GM19372 (cell line): ENCODE measurements around the gene LZTFL1.

Source experiments
- ATAC-seq: cut with Tn5 transposase; IDR thresholded peaks from one replicate; pipeline ENCODE4 v1.9.1; 2021; ENCODE audit warnings: mild to moderate bottlenecking, low read depth, moderate library complexity; ENCODE audit not compliant: unreplicated experiment

LZTFL1 gene

DNA sequence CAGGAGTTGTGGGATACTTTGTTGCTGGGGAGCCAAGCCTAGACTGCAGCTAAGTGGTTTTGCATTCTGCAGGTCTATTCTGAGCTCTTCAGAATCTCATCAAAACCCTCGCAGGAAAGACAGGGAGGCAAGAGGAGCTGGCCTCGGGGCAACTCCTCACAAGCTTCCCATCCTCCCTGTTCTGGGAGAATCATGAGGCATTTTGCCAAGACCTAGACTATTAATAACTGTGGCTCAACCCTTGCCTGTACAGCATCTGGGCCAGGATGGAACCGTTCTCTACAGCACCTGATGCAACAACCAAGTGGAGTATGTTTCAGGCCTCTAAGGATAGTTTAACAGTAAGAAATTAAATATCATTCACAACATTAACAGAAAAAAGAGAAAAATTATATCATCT is 25.4 kb downstream of the LZTFL1 start:
- ATAC-seq, result no peak

DNA sequence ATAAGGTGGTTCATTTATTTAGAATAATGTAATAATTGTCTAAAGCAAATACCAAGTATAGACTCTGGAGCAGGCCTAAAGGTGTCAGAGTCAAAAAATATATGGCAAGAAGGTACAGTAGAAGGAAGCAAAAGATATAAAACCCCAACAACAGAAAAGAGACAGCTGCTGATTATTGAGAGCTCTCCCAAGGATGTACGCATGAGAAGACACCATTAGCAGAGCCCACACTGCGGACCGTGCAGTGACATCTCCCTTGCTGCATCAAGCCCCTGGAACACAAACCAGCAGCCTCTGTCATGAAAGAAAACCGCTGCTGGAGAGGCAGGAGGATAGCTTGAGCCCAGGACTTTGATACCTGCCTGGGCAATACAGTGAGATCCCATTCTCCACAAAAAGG is 27.6 kb downstream of the LZTFL1 start:
- no peak for ATAC-seq

DNA sequence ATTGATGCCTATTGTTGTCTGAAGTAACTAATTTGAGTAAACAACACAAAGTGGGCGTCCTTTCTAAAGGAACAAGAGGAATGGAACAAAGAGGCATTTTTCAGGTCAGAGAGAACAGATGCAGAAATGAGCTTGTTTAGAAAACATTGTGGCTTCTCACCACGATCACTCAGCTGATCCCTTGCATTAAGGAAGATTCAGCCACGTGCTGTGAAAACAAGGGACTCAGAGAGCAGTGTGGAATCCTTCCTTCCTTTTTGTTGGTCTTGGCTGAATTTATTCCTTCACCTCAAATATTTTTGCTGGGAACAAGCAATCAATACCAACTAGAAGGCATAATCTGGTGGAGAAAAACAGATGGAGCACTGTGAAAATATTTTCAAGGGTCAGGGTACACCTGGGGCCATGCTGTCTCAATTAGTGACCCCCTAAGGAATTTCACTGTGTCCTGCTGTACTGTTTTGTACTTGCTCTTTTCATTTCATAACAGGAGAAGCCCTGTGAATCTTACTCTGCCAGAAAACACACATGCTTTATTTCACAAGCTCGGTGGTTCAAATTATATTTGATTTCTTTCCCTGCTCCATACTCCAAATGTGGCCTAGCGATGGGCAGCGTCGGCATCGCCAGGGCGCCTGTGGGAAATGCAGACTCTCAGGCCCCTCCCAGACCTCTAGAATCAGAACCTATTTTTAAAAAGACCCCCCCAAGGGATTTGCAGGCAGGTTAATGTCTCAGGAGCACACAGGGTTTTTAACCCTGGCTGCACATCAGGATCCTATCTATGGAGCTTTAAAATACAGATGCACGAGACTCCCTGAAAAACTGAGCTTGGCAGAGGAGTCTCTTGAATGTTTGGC is 34.0 kb downstream of the LZTFL1 start:
- ATAC-seq, result no peak

DNA sequence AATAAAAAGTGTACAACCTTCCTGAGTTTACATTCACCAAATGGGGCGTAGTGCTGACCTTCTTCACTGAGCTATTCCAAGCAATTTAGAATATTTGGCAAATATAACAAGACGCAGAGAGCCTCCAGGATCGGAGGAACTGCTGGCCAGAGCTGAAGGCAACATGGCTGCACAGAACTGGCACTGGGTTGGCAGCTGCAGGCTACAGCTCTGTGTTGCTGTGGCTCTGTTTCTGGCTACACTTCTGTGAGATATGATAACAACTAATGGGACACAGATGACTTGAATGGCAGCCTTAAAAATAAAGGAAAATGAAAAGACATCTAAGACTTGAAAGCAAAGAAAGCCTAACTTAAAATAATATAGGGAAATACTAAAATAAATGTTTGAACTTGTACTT is 34.8 kb downstream of the LZTFL1 start:
- ATAC-seq, result no peak

DNA sequence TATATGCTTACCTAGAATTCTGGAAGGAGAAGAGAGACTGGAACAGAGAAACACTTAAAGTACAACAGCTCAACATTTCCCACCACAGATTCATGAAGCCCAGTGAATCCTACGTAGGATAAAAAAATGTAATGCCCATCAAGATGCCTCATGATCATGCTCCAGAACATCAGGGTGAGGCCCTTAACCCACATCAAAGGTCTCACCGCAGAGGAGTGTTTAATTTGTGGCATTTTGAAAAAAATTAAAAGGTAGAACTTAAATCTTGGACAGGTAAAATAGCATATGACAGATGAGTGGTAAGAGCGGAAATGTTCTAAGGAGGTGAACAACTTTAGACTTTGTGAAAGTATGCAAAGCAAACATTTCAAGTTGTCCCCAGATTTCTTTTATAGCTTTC is 35.8 kb downstream of the LZTFL1 start:
- no peak for ATAC-seq

DNA sequence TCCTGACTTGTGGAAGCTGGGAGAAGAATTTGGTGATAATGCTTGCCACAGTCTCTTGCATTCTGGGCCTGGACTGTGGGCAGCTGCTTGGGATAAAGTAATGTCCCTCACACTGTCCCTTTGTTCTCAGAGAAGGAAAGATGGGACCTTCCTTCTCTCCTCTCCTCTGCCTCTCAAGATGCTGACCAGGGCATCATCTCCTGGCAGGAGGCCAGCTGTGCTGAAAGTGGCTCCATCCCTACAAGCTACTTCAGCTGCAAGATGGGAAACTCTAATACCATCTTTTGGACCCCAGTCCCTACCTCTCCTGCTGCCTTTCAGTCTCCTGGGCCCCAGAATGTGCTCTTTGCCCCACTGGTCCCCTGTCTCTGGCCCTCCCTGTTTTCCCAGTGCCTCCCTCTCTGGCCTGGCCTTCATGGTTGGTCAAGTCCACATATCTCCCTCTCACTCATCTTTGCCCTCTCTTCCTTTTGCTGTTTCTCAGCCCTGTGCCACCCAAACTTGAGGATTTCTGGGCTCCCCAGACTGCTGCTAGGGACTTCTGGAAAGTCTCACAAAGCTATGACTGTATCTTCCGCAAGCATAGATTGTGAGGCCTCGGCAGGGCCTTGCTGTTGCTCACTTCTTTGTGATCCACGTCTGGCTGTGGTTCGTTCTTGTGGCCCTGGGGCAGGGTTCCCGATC is 38.5 kb downstream of the LZTFL1 start:
- no peak for ATAC-seq

DNA sequence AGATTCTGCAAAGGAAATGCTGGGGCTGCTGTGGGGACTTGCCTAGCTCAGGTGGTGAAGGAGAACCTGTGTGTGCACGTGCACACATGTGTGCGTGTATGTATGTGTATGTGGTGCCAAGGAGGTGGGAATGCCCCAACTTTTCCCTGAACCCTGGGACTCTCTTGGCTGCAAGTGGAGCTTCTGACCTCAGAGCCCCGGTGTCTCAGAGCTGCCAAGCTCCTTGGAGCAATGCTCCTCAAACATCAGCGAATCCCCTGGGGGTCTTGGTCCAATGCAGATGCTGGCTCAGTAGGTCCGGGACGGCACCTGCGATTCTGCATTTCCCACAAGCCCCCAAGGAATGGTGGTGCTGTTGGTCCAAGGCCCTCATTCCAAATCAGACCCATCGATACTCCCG is 39.8 kb downstream of the LZTFL1 start:
- no peak for ATAC-seq

DNA sequence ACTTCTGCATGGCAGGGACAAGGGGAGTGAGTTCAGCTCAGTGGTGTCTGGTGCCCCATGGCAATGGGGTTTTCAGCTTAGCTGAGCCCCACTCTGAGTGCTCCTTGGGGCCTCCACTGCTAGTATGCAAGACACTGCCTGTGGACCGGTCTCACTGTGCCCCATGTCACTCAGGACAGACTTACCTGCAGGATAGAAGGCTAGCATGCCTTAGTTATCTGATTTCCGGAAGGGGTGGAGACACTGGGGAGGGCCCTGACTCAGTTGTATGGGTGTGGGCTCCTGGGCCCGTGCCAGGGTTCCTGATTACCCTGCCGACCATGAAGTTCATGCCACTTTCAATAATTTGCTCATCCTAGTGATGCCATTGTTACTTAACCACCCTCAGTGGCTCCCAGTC is 41.3 kb downstream of the LZTFL1 start:
- ATAC-seq, result no peak

DNA sequence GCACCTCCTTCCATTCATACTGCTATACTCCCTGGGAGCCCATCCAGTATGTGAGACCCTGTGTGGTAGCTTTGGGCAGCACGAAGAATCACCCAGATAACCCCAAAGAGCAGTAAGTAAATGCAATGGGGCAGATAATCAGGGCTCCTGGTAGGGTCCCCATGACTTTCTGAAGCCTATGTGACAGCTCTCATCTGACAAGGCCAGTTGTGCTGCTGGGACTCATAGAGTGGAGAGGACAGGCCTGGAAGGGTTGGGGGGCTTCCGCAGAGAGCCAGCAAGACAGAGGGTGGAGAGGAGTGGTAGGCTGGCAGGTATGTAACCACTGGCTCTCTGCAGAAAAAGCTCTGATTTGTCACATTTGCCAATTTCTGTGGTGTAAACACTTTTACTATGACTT is 42.3 kb downstream of the LZTFL1 start:
- no peak for ATAC-seq

DNA sequence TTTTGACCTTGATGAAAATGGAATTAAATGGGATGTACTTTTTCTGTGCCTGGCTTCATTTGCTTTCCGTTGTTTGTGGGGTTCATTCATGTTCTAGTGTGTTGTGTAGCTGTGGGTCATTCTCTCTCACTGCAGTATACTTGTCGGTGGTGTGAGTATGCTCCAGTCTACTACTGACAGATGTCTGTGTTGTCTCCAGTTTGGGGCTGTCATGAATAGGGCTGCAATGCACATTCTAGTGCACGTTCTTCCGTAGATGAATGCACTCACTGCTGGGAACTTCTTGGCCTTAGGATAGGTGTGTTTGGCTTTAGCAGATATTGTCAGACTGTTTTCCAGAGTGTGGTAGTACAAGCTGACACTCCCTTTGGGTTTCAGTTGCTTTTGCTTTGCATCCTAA is 43.9 kb downstream of the LZTFL1 start:
- no peak for ATAC-seq

DNA sequence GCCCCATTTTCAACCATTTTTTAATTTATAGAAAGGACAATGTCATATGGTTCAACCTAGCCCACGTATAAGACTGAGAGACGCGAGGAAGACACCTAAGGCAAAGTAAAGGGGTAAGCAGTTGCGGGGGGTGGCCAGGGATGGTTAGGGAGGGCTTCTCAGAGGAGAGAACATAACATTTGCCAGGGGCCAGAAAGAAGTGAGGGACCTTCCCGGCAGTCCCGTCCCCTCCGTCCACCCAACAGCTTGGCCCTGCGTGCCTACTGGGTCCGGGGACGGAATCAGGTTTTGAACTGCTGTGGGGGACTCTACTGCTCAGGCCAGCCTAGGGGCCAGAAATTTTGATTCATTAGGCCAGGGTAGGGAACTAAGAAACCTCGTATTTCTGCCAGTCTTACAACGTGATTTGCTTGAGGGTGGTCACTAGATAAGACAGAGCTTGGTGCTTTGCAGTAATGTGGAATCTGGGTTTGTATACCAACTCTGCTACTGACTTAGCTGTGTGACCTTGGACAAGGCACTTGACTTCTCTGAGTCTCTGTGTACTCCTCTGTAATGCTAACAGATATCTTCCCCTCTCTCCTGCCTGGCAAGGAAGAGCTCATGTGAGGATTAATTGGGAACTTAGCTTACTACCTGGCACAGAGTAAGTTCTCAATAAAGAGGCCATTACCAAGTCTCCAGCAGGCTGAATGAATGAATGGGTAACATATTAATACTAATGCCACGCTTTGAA is 44.8 kb downstream of the LZTFL1 start:
- ATAC-seq, result no peak

DNA sequence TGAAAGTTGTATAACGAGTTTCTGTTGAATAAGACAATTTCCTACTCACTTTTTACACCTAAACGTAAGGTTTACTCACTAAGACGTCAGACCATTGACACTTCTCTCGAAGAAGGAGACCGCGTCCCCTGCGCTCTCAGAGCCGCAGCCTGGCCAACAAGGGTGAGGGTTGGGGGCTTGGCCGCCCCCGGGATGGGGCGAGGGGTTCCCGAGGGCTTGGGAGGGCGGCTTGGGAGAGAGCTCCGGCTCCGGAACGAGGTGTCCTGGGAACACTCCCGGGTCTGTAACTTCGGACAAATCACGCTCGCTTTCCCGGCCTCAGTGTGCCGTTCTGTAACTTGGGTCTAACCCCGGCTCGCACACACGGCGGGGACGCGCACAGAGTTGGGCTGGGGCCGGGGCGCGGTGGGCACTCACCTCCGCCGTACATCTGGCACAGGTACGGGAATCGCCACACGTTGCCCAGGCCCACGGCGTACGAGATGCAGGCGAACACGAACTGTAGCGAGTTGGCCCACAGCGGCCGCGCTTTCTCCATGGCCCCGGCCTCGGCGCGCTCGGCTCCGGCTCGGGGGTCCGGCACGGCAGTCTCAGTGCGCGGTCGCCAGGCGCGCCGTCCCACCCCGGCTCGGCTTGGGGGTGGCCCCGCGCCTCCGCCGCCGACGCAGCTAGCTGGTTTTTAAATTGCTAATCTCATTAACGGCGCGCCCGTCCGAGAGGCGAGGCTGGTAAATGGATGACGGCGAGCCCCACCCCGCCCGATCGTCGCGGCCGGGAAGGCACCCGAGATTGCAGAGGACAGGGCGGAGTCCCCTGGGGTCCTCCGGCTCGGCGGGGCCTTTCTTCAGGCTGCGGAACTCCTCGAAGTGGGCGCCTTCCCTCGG is 45.8 kb downstream of the LZTFL1 start, which contains the start of gene SLC6A20:
SLC6A20 (minus strand) TSS at position 655 of the 884 bp plus-strand sequence; CDS start at position 538, 117 bp downstream.
- no peak for ATAC-seq

DNA sequence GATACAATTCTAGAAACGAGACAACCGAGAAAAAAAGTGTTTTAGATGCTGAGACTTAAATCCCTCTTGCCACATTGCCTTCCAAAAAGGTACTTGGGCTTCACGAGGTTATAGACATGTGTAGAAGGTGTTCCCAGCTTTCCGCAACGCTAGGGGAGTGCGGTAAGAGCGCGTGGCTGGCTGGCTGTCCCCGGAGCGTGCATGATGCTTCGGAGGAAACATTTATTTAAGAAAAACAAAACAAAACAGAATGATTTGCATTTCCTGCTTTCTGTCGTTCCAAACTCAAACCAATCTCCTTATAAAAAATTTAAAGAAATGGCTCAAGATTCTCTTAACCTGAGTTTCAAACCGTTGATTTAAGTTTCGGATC is 46.4 kb downstream of the LZTFL1 start:
- no peak for ATAC-seq

DNA sequence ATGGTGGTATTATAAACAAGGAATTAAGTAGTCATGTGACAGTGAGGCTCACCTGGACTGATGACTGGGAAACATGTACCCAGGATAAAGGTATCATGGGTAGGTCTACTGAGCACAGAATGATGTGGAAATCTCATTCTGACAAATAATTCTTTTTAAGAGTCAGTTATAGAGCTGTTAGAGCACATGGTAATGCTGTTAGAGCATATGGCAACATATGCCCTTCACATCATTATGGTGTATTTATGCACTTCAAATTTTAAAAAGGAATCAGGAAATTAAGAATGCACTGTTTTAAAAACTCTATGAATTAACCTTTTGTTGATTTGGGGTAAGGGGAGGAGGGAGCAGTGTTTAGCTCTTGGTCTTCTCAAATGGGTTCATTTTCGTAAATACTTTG is 47.3 kb downstream of the LZTFL1 start:
- no peak for ATAC-seq

DNA sequence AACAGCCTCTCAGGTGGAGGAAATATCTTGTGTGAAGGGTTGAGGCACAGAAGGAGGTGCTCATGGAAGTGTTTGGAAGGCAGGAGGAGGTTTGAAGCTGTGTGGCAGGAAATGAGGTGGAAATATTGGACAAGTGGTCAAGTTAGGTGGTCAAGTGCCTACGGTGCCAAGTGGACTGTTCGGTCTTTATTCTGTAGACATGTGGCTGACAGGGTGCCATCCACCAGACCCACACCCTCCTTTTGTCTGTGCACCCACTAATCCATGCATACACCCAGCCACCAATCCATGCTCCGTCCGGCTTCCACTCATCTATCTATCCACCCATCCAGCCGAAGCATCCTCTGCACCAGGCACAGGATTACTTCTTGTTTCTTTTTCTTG is 47.8 kb downstream of the LZTFL1 start:
- ATAC-seq, result no peak

DNA sequence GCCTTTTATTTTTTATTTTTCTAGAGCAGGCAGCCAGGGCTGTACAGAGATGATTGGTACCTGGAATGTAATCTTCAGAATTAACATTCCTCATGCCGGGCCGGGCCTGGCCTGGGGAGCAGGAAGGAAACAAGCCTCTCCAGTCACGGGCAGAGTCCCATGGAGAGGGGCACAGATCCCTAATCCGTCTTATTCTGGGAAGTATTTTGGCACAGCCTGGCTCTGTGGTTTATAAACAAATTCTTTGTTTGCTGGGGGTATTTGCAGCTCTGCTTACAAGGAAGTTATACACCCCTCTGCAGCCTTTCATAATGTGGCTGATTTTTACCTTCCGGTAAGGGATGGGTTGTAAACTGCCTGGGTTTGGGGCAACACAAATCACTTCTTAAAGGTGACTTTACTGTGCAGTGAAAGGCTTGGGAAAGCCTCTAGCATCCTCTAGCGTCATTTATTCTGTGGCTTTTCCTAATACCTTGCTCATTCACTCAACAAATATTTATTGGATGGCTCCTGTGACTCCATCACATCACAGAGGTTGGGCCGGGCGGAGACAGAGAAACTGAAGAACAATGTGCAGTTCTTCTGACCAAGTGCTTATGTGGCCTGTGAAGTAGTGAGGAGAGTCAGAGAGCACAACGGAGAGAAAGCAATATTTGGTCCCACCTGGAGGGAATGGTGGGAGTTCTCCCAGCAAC is 48.3 kb downstream of the LZTFL1 start:
- no peak for ATAC-seq

DNA sequence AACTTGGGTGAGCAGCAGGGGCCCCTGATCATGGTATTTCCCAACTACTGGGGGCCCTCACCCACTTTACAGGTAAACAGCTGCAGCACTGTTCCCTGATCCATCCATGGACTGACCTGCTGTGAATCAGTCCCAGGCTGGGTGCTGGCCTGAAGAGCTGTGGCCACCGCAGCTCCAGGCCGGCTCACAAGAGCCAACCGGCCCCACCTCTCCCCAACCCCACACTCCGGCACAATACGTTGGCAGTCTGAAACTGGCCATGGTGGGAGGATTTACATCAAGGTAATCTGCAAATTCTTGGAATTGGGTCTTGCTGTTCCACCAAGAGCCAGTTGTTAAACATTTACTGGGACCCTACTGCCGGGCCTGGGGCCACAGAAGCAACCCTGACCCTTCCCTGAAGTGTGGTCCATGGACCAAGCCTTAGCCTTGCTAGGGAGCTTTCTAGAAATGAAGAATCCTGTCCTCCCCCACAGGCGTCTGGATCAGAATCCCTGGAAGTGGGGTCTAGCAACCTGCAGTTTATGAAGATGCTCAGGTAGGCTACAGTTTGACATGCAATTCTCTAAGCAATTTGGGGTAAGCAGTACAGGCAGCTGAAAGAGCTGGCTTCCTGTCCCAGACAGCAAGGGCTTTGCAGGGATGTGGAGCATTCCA is 49.3 kb downstream of the LZTFL1 start:
- no peak for ATAC-seq

DNA sequence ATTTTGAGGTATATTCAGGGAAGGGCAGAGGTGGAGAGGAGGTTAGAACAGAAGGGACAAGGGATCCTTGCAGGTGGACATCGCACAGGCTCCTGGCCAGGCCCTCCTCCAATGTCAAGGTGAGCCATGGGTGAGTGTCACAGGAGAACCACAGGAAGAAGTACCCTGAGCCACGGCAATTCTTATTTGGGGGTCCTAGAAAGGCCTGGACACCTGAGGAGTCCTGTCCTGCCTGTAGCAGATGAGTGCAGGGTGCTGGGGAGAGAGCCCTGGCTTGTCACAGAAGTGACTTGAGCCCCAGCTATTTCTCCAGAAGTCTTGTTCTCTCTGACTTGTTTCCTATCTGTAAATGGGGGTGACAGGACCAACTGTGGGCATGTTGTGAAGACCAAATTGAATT is 49.9 kb downstream of the LZTFL1 start:
- ATAC-seq, result no peak

DNA sequence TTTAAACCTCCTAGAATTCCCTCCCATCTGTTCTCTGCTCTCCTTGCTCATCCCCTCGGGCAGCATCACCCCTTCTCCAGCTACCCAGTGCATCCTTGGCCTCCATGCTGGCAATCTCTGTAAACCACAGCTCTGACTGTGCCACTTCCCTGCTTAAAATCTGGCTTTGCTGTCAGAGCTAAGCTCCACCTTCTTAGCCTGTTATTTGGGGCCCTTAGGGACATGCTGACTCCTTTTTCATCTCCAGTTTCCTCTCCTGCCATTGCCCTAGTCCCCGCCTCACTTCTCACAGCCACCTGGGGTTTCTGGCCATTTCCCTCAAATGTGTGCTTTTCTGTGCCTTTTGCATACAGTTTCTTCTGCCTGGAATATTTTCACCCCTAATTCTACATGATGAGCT is 51.3 kb downstream of the LZTFL1 start:
- no peak for ATAC-seq
